Dermis microvascular lymphatic vessel endothelial cell (primary cell): ENCODE measurements around the gene GIMAP7. TPM values are rescaled to one million over a fixed set of nuclear protein-coding genes. Genes with fewer than 3 reads are reported as not detected.

Source experiments
- DNase-seq, 2 donors: peaks; one replicate each; pipeline versions ENCODE4 v3.0.0 to v3.0.0-alpha.2; 2010; ENCODE audit warnings: low read depth in 2 of 2
- total RNA-seq: library from RNA; depleted of rRNA; stranded (reverse); fragments of >200 nt; gene quantifications from 2 replicates; pipeline ENCODE4 v1.2.1, GENCODE V29; 2014

The GIMAP7 gene
- total RNA-seq, 1 donor from 2014 or later, result 64.4 TPM

DNA sequence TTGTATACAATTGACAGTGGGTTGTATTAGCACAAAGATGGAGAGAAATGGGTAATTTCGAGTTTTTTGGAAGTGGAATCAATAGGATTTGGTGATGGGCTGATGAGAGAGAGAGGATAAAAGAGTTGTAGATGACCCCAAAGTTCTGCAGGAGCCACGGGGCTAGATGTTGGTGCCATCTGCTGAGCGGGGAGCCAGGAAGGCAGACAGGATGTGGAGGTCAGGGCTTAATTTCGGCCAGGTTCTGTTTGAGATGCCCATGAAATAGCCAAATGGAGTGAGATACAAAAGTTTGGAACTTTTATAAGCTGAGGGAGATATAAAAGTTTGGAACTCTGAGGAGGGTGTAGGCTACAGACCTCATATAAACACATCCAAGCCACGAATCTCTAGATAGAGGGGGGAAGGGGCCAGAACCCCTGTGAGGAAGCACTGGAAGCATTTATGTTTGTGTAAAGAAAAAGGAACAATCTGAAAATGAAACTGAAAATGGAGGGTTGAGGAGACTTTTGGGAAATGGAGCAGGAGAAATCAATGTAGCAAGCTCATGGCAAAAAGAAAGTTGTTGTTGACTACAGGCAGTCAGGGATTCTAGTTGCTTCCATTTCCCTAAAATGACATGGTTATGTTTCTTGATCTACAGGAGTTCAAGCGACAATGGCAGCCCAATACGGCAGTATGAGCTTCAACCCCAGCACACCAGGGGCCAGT, 54.7 kb downstream of the GIMAP7 start:
- no peak for DNase-seq

Other genes with a start within 250 kb of the GIMAP7 start
- 3.7 and 4.8 TPM in 2 replicates for gene LRRC61, start 191.5 kb upstream of the GIMAP7 start, total RNA-seq
- 4.7 and 7.1 TPM in 2 replicates for gene ACTR3C, start 191.3 kb upstream of the GIMAP7 start, total RNA-seq
- gene RARRES2, start 173.2 kb upstream of the GIMAP7 start, total RNA-seq, result 0.51 and 1.8 TPM in 2 replicates
- 46.6 and 60.3 TPM in 2 replicates for gene REPIN1, start 146.1 kb upstream of the GIMAP7 start, total RNA-seq
- 4.7 and 7.5 TPM in 2 replicates for gene ZNF775, start 135.5 kb upstream of the GIMAP7 start, total RNA-seq
- gene GIMAP8, start 64.2 kb upstream of the GIMAP7 start, total RNA-seq, result 103 and 157 TPM in 2 replicates
- gene GIMAP4, start 52.5 kb downstream of the GIMAP7 start, total RNA-seq, result 169 and 262 TPM in 2 replicates
- gene GIMAP6, start 117.5 kb downstream of the GIMAP7 start, total RNA-seq, result 169 and 251 TPM in 2 replicates
- 34.0 and 37.3 TPM in 2 replicates for gene GIMAP2, start 170.8 kb downstream of the GIMAP7 start, total RNA-seq
- 13.0 and 24.5 TPM in 2 replicates for gene GIMAP1, start 201.7 kb downstream of the GIMAP7 start, total RNA-seq
- 255 and 501 TPM in 2 replicates for gene GIMAP5, start 222.5 kb downstream of the GIMAP7 start, total RNA-seq